ENCODE results near the gene KRT81. TPM values are rescaled to one million over a fixed set of nuclear protein-coding genes. Genes with fewer than 3 reads are reported as not detected.

Gene KRT81
- total and polyA plus RNA-seq, 2 donors (not counting 1 experiment from before 2014, with no cell fraction given) = not detected

DNA sequence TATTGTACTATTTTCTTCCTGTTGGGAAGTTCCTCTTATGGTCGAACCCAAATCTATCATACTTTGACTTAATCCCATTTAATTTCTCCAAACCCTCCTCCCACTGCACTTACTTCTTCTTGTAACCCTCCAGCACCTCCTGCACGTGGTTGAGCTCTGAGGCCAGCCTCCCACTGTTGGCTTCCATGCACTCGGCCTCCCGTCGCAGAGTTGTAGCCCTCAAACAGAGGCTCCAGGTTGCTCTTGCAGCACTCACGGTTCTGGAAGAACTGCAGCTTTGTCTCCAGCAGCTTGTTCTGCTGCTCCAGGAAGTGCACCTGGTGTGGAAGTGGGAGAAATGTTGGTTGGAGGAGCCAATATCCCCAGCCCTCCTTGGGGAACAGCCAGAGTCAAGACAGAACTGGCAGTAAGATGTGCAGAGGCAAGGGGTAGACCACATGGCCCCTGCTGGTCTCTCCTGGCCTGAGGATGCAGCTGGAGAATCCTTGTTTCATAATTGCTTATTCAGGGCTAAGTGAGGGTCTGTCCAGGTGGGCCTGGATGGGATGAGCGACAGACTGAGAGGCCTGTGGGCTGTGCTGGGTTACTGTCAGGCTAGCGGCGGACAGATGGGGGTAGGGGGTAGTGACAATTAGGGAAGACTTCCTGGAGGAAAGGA, 35.3 kb downstream of the KRT81 start:
- H3K27ac ChIP-seq (ENCODE audit: low read length in 2 of 2) = no peak overlapping the region
- no peaks in the 10 kb centered on the region for H3K79me2 ChIP-seq (ENCODE audit: control insufficient read depth, insufficient read depth, low read length)
- H2AFZ ChIP-seq (ENCODE audit: insufficient read depth, low read depth, low read length, poor library complexity, severe bottlenecking) = no peak overlapping the region
- no peaks in the 10 kb centered on the region for H4K20me1 ChIP-seq (ENCODE audit: control insufficient read depth, insufficient read depth, low read length, poor library complexity, severe bottlenecking)
- ChIA-PET CTCF (no interaction called here), POLR2A (no interaction called here)
- DNase-seq (no peak), ATAC-seq (ENCODE audit: low read depth) (no peak)
- Mint-ChIP-seq H3K27ac (no peak overlapping the region), H3K4me1 (no peaks in the 10 kb centered on the region), H3K9me3 (ENCODE audit: insufficient read depth) (no peaks in the 10 kb centered on the region), H3K27me3 (peaks cover 58% of the 10 kb centered on the region), H3K4me3 (no peak overlapping the region)
- H3K9ac ChIP-seq (ENCODE audit: low read length) = no peak overlapping the region
- H3K36me3 ChIP-seq (replicated peaks in 1 of 2; ENCODE audit: control extremely low read depth in 1 of 2, control insufficient read depth in 1 of 2, extremely low read depth in 1 of 2, insufficient read depth in 2 of 2, low read length in 1 of 2) = no peaks in the 10 kb centered on the region
- no peak for TF ChIP-seq EZH2 (IDR thresholded peaks at IDR 0.05; ENCODE audit: borderline replicate concordance, insufficient read depth, low read depth, low read length, poor library complexity, severe bottlenecking)
- TF ChIP-seq, protein P1, sequence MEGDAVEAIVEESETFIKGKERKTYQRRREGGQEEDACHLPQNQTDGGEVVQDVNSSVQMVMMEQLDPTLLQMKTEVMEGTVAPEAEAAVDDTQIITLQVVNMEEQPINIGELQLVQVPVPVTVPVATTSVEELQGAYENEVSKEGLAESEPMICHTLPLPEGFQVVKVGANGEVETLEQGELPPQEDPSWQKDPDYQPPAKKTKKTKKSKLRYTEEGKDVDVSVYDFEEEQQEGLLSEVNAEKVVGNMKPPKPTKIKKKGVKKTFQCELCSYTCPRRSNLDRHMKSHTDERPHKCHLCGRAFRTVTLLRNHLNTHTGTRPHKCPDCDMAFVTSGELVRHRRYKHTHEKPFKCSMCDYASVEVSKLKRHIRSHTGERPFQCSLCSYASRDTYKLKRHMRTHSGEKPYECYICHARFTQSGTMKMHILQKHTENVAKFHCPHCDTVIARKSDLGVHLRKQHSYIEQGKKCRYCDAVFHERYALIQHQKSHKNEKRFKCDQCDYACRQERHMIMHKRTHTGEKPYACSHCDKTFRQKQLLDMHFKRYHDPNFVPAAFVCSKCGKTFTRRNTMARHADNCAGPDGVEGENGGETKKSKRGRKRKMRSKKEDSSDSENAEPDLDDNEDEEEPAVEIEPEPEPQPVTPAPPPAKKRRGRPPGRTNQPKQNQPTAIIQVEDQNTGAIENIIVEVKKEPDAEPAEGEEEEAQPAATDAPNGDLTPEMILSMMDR (IDR thresholded peaks at IDR 0.05) = no peak
- H3K4me2 ChIP-seq (replicated peaks; ENCODE audit: low read depth, low read length, poor library complexity, severe bottlenecking) = no peak overlapping the region
- 80% methylated on average over 9 of the region's 9 CpGs for WGBS (ENCODE audit: insufficient coverage)
- peaks cover 0 to 34% (median 7%) of the 10 kb centered on the region in 4 experiments for H3K27me3 ChIP-seq (replicated peaks in 1 of 4; ENCODE audit: control extremely low read depth in 1 of 4, control insufficient read depth in 3 of 4, insufficient read depth in 4 of 4, low read length in 3 of 4)
- H3K4me3 ChIP-seq (ENCODE audit: control extremely low read depth in 1 of 5, extremely low read depth in 1 of 5, insufficient read depth in 1 of 5, low read depth in 2 of 5, low read length in 4 of 5) = no peak overlapping the region
- no peaks in the 10 kb centered on the region for H3K9me3 ChIP-seq (ENCODE audit: control extremely low read depth in 1 of 3, control insufficient read depth in 2 of 3, insufficient read depth in 1 of 3, low read length in 2 of 3)
- intact Hi-C loops (cut with micrococcal nuclease) = no loop called here
- H3K4me1 ChIP-seq (ENCODE audit: control insufficient read depth in 2 of 2, insufficient read depth in 2 of 2, low read length in 2 of 2) = no peaks in the 10 kb centered on the region

DNA sequence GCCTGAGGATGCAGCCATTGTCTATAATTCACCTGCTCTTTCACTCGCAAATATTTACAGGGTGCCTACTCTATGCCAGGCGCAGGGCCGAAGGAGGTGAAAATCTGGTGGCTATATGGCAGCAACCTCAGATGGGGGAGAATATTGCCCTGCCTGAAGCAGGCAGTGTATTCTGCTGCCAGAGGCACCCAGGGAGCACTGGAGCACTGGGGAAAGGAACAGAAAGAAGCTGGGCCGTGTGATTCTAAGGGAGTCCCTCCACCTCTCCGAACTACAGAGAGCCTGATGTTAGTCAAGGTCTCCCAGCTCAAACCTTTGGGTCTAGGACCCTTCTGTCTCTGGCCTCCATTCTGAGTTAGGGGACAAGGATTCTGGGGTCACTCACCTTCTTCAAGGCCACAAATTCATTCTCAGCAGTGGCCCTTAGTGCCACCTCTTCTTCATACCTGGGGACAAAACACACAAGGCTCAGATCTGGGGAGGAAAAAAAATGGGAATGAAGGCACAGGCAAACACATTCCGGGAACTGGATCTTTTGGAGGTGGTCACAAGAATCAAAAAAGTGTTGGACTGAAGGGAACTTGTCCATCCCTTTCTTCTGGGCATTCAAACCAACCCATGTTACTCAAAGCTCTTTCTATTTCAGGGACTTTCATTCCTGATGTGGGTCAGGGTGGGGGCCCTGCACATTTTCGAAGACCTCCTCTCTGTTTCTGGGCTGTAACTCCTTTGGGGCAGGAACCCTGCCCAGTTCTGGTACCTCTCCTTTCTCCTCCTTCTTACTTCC, 36.2 kb downstream of the KRT81 start:
- no peak overlapping the region for H3K4me3 ChIP-seq (ENCODE audit: control extremely low read depth in 1 of 5, extremely low read depth in 1 of 5, insufficient read depth in 1 of 5, low read depth in 2 of 5, low read length in 4 of 5)
- intact Hi-C loops (cut with micrococcal nuclease) = no loop called here
- peaks cover 0 to 34% (median 5%) of the 10 kb centered on the region in 4 experiments for H3K27me3 ChIP-seq (replicated peaks in 1 of 4; ENCODE audit: control extremely low read depth in 1 of 4, control insufficient read depth in 3 of 4, insufficient read depth in 4 of 4, low read length in 3 of 4)
- no peak for TF ChIP-seq EZH2 (IDR thresholded peaks at IDR 0.05; ENCODE audit: borderline replicate concordance, insufficient read depth, low read depth, low read length, poor library complexity, severe bottlenecking)
- TF ChIP-seq, protein P1 (IDR thresholded peaks at IDR 0.05) = no peak
- Mint-ChIP-seq H3K4me1 (no peaks in the 10 kb centered on the region), H3K4me3 (no peak overlapping the region), H3K27ac (no peak overlapping the region), H3K27me3 (peaks cover 49% of the 10 kb centered on the region), H3K9me3 (ENCODE audit: insufficient read depth) (no peaks in the 10 kb centered on the region)
- ChIA-PET POLR2A (no interaction called here), CTCF (no interaction called here)
- H3K4me2 ChIP-seq (replicated peaks; ENCODE audit: low read depth, low read length, poor library complexity, severe bottlenecking) = no peak overlapping the region
- H4K20me1 ChIP-seq (ENCODE audit: control insufficient read depth, insufficient read depth, low read length, poor library complexity, severe bottlenecking) = no peaks in the 10 kb centered on the region
- WGBS (ENCODE audit: insufficient coverage) = no CpG with 5 or more reads among the region's 7 CpGs
- no peak for ATAC-seq (ENCODE audit: low read depth)
- no peaks in the 10 kb centered on the region for H3K9me3 ChIP-seq (ENCODE audit: control extremely low read depth in 1 of 3, control insufficient read depth in 2 of 3, insufficient read depth in 1 of 3, low read length in 2 of 3)
- no peaks in the 10 kb centered on the region for H3K79me2 ChIP-seq (ENCODE audit: control insufficient read depth, insufficient read depth, low read length)
- H2AFZ ChIP-seq (ENCODE audit: insufficient read depth, low read depth, low read length, poor library complexity, severe bottlenecking) = no peak overlapping the region
- no peak overlapping the region for H3K27ac ChIP-seq (ENCODE audit: low read length in 2 of 2)
- no peaks in the 10 kb centered on the region for H3K36me3 ChIP-seq (replicated peaks in 1 of 2; ENCODE audit: control extremely low read depth in 1 of 2, control insufficient read depth in 1 of 2, extremely low read depth in 1 of 2, insufficient read depth in 2 of 2, low read length in 1 of 2)
- DNase-seq = no peak
- no peak overlapping the region for H3K9ac ChIP-seq (ENCODE audit: low read length)
- no peaks in the 10 kb centered on the region for H3K4me1 ChIP-seq (ENCODE audit: control insufficient read depth in 2 of 2, insufficient read depth in 2 of 2, low read length in 2 of 2)
